RCC 7860 (cell line): Measurements from ENCODE around the gene SEH1L.
"Not testable (repeated sequence)": the region's sequence is repeated elsewhere in the genome, so short reads cannot be mapped to it uniquely, and the experiment has no call there.

Source experiments
- DNase-seq: peaks from one replicate; pipeline ENCODE4 v3.0.0-alpha.2; 2015; ENCODE audit warnings: low spot score
- FAIRE-seq: peaks from 2 replicates; lab custom pipeline; 2012; peaks lifted over from hg19 to GRCh38; lab: Jason Lieb, UNC

SEH1L gene

GRCh38 chr18:12943215-12943614 is 4.6 kb upstream of the SEH1L start:
- DNase-seq (peak; percentile 7), FAIRE-seq (no peak)

- FAIRE-seq (no peak), DNase-seq (no peak)
These were observed 3.1 kb upstream of the SEH1L start for GRCh38 chr18:12944709-12945108.

GRCh38 chr18:12946549-12947284 is 1.1 kb upstream of the SEH1L start:
- peak; percentile 39 for DNase-seq
- FAIRE-seq = no peak

- DNase-seq (peak; percentile 82), FAIRE-seq (no peak)
These were observed 416 bp downstream of the SEH1L start for GRCh38 chr18:12948050-12948804.

GRCh38 chr18:12958478-12958877 is 10.7 kb downstream of the SEH1L start:
- no peak for FAIRE-seq
- no peak for DNase-seq

GRCh38 chr18:12960395-12960794 is 12.6 kb downstream of the SEH1L start:
- FAIRE-seq (no peak), DNase-seq (no peak)

GRCh38 chr18:12960853-12961397 is 13.1 kb downstream of the SEH1L start:
- DNase-seq = no peak
- no peak for FAIRE-seq

- no peak for FAIRE-seq
- no peak for DNase-seq
These were observed 15.3 kb downstream of the SEH1L start for GRCh38 chr18:12963069-12963468.

GRCh38 chr18:12968115-12968514 is 20.3 kb downstream of the SEH1L start:
- no peak for FAIRE-seq
- no peak for DNase-seq

GRCh38 chr18:12968619-12969018 is 20.8 kb downstream of the SEH1L start:
- FAIRE-seq = no peak
- no peak for DNase-seq

GRCh38 chr18:12973562-12974213 is 25.9 kb downstream of the SEH1L start:
- no peak for FAIRE-seq
- no peak for DNase-seq

GRCh38 chr18:12975488-12975887 is 27.7 kb downstream of the SEH1L start:
- no peak for FAIRE-seq
- no peak for DNase-seq

- no peak for FAIRE-seq
- no peak for DNase-seq
These were observed 28.5 kb downstream of the SEH1L start for GRCh38 chr18:12976305-12976704.

- not testable (repeated sequence) for FAIRE-seq
These were observed 32.3 kb downstream of the SEH1L start for GRCh38 chr18:12980065-12980464.

GRCh38 chr18:12989397-12990122 is 41.7 kb downstream of the SEH1L start:
- FAIRE-seq = no peak
- DNase-seq = no peak

More at GRCh38 chr18:12980065-12980464, 32.3 kb downstream of the SEH1L start:
- DNase-seq = not testable (repeated sequence)

- no peak for FAIRE-seq
- DNase-seq = no peak
These were observed 42.3 kb downstream of the SEH1L start for GRCh38 chr18:12990123-12990475.

GRCh38 chr18:12990641-12990966 is 42.8 kb downstream of the SEH1L start:
- FAIRE-seq (no peak), DNase-seq (no peak)

- FAIRE-seq (peak; percentile 87), DNase-seq (peak; percentile 95)
These were observed 43.4 kb downstream of the SEH1L start, which contains the start of gene CEP192 for GRCh38 chr18:12990967-12991820. CEP192 (plus strand) TSS chr18:12991362; CDS start chr18:12999425, 8,063 bp downstream.

GRCh38 chr18:12991821-12992179 is 44.0 kb downstream of the SEH1L start:
- FAIRE-seq (no peak), DNase-seq (no peak)

GRCh38 chr18:12993439-12993838 is 45.6 kb downstream of the SEH1L start:
- no peak for FAIRE-seq
- no peak for DNase-seq
